Measurements from ENCODE around the gene UCN3.

- TF ChIP-seq CTCF (IDR thresholded peaks at IDR 0.05), result no peak
- no peak for TF ChIP-seq POLR2A (IDR thresholded peaks at IDR 0.05)
Observed at GRCh38 chr10:5344746-5345145, 20.0 kb upstream of the UCN3 start.

All from testis (tissue), 2 donors.